ENCODE measurements around the gene ZNF672.
"Not testable (repeated sequence)": the region's sequence is repeated elsewhere in the genome, so short reads cannot be mapped to it uniquely, and the experiment has no call there.

Gene ZNF672

DNA sequence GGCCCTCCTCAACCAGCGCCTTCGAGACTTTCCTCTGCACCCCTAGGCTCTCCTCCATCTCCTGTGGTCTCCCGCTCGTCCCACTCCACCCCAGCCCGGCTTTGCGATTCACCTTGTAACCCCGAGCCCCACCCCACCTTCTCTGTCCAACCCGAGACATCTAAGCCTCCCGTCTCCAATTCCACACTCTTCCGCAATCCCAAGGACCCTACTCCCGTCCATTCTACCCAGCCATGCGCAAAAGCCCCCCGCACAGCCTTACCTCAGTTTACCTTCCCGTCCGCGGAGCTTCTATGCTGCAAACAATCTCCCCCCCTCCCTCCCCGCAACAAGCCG is 12.5 kb upstream of the ZNF672 start:
- H3K4me3 ChIP-seq (IDR thresholded peaks at IDR 0.05; ENCODE audit: insufficient read depth, low read depth, low read length), result peak overlapping the region; percentile 95
- no peaks in the 10 kb centered on the region; the same call in 1 of the 2 replicates for H3K36me3 ChIP-seq (ENCODE audit: insufficient read depth)
- peak overlapping the region; percentile 85 for H2AFZ ChIP-seq (ENCODE audit: low read depth)
- H3K4me2 ChIP-seq, result peak overlapping the region; percentile 46
- no peaks in the 10 kb centered on the region for H4K20me1 ChIP-seq (ENCODE audit: insufficient read depth)
- peak overlapping the region; percentile 90 for H3K9ac ChIP-seq
- H3K4me1 ChIP-seq (ENCODE audit: low read depth, poor library complexity, severe bottlenecking), result peaks cover 34% of the 10 kb centered on the region
- H3K27ac ChIP-seq, result peak overlapping the region; percentile 94
- TF ChIP-seq, protein P1, sequence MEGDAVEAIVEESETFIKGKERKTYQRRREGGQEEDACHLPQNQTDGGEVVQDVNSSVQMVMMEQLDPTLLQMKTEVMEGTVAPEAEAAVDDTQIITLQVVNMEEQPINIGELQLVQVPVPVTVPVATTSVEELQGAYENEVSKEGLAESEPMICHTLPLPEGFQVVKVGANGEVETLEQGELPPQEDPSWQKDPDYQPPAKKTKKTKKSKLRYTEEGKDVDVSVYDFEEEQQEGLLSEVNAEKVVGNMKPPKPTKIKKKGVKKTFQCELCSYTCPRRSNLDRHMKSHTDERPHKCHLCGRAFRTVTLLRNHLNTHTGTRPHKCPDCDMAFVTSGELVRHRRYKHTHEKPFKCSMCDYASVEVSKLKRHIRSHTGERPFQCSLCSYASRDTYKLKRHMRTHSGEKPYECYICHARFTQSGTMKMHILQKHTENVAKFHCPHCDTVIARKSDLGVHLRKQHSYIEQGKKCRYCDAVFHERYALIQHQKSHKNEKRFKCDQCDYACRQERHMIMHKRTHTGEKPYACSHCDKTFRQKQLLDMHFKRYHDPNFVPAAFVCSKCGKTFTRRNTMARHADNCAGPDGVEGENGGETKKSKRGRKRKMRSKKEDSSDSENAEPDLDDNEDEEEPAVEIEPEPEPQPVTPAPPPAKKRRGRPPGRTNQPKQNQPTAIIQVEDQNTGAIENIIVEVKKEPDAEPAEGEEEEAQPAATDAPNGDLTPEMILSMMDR (conservative IDR thresholded peaks at IDR 0.05; ENCODE audit: low read depth, low read length), result no peak
- no peaks in the 10 kb centered on the region for H3K27me3 ChIP-seq (ENCODE audit: insufficient read depth, low read depth)
- H3K79me2 ChIP-seq (ENCODE audit: insufficient read depth, low read depth), result peaks cover 19% of the 10 kb centered on the region

DNA sequence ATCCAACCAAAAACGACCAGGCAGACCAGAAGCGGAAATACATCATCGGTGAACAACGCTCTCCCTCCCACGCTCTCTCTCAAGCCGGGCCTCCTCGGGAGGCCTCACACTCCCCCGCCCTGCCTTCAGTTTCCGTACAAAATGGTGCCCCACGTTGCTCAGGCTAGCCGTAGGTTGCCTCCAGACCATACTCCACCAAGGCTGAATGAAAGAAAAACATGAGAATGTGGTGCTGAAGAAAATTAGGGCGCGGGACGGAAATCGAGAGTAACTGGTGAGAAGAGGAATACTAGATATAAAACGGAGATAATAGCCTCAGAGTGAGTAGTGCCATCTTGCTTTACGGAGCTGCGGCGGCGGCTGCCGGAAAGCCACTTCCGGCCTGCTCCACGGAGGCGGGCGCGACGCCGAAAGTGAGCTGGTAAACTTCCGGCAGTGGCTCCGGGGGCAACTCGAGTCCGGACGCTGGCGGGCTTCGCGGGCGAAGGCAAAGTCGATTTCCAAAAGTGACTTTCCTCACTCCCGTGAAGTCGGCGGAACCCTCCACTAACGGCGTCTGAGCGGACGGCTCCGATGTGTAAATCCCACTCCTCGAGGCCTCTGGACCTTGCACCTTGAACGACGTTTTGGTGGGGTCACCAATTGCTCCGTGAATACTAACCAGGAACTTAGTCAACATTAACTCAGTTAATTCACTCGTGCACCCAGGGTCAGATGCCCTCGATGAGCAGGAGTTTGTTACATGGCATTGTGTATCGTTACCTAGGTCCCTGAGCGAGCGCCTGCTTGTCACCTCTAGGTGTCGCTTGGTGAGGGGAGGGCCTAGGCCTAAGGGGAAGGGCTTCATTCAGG is 11.9 kb upstream of the ZNF672 start, which contains the start of gene SH3BP5L:
Gene SH3BP5L, minus strand, starts transcription at position 7 of the 852 bp plus-strand sequence. CDS start 980 bp downstream, outside the sequence.
- Histone ChIP-seq H3K4me1 (ENCODE audit: low read depth, poor library complexity, severe bottlenecking) (peaks cover 34% of the 10 kb centered on the region), H3K36me3 (ENCODE audit: insufficient read depth) (no peaks in the 10 kb centered on the region; the same call in 1 of the 2 replicates), H2AFZ (ENCODE audit: low read depth) (peak within 1 kb of the TSS; percentile 85), H3K9ac (peak within 1 kb of the TSS; percentile 90), H3K4me2 (peak within 1 kb of the TSS; percentile 46), H4K20me1 (ENCODE audit: insufficient read depth) (no peaks in the 10 kb centered on the region), H3K79me2 (ENCODE audit: insufficient read depth, low read depth) (peaks cover 19% of the 10 kb centered on the region), H3K27ac (peak within 1 kb of the TSS; percentile 94), H3K4me3 (IDR thresholded peaks at IDR 0.05; ENCODE audit: insufficient read depth, low read depth, low read length) (peak within 1 kb of the TSS; percentile 95), H3K27me3 (ENCODE audit: insufficient read depth, low read depth) (no peaks in the 10 kb centered on the region)
- TF ChIP-seq, protein P1 (conservative IDR thresholded peaks at IDR 0.05; ENCODE audit: low read depth, low read length), result peak; percentile 95

DNA sequence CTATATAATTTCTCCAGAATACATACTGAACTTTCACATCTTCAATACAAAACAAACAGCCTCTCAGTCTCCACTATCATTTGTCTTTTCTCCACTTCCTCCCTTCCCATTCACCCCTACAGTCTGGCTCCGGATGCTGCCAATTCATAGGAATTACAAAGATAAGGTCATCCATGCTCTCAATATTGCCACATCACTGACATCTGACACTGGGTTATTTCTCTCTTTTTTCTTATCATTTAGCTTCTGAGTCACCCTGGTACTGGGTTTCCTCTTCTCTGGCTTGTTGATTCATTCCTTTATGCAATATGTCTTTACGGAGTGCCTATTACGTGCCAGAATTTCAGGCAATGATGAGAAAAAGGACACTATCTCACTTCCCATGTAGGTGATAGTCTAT is 9.2 kb upstream of the ZNF672 start:
- Histone ChIP-seq H3K4me2 (no peak overlapping the region), H3K27me3 (ENCODE audit: insufficient read depth, low read depth) (no peaks in the 10 kb centered on the region), H4K20me1 (ENCODE audit: insufficient read depth) (no peaks in the 10 kb centered on the region), H3K36me3 (ENCODE audit: insufficient read depth) (no peaks in the 10 kb centered on the region), H3K79me2 (ENCODE audit: insufficient read depth, low read depth) (peaks cover 17% of the 10 kb centered on the region), H3K9ac (no peak overlapping the region), H3K27ac (no peak overlapping the region), H2AFZ (ENCODE audit: low read depth) (no peak overlapping the region), H3K4me3 (IDR thresholded peaks at IDR 0.05; ENCODE audit: insufficient read depth, low read depth, low read length) (no peak overlapping the region), H3K4me1 (ENCODE audit: low read depth, poor library complexity, severe bottlenecking) (peaks cover 22% of the 10 kb centered on the region)
- TF ChIP-seq, protein P1 (conservative IDR thresholded peaks at IDR 0.05; ENCODE audit: low read depth, low read length), result no peak

DNA sequence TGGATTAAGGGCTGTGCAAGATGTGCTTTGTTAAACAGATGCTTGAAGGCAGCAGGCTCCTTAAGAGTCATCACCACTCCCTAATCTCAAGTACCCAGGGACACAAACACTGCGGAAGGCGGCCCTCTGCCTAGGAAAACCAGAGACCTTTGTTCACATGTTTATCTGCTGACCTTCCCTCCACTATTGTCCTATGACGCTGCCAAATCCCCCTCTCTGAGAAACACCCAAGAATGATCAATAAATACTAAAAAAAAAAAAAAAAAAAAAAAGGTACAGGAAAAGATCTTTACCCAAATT is 7.4 kb upstream of the ZNF672 start:
- H3K79me2 ChIP-seq (ENCODE audit: insufficient read depth, low read depth); H2AFZ ChIP-seq (ENCODE audit: low read depth); H3K27me3 ChIP-seq (ENCODE audit: insufficient read depth, low read depth); H3K4me1 ChIP-seq (ENCODE audit: low read depth, poor library complexity, severe bottlenecking); H3K4me3 ChIP-seq (IDR thresholded peaks at IDR 0.05; ENCODE audit: insufficient read depth, low read depth, low read length); H3K27ac ChIP-seq; H3K9ac ChIP-seq; H3K4me2 ChIP-seq; H4K20me1 ChIP-seq (ENCODE audit: insufficient read depth); H3K36me3 ChIP-seq (ENCODE audit: insufficient read depth): not testable (repeated sequence)

DNA sequence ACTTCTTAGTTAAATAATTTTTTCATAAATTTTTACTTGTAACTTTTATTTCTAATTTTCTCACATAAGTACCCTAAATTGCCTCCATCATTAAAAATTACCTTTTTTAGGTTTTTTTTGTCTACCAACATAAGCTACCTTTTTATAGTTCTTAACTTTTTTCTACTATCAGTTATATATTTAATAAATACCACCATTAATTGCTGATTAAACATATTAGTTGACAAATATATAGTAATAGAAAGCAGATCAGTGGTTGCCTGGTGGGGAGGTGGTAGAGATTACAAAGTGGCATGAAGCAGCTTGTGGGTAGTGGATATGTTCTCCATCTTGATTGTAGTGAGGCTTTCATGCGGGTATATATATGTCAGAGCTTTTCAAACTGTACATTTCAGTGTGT is 6.2 kb upstream of the ZNF672 start:
- Histone ChIP-seq H3K4me3 (IDR thresholded peaks at IDR 0.05; ENCODE audit: insufficient read depth, low read depth, low read length) (no peak overlapping the region), H2AFZ (ENCODE audit: low read depth) (no peak overlapping the region), H3K79me2 (ENCODE audit: insufficient read depth, low read depth) (no peaks in the 10 kb centered on the region), H3K36me3 (ENCODE audit: insufficient read depth) (no peaks in the 10 kb centered on the region), H3K27ac (no peak overlapping the region), H3K27me3 (ENCODE audit: insufficient read depth, low read depth) (no peaks in the 10 kb centered on the region), H3K9ac (no peak overlapping the region), H4K20me1 (ENCODE audit: insufficient read depth) (no peaks in the 10 kb centered on the region), H3K4me1 (ENCODE audit: low read depth, poor library complexity, severe bottlenecking) (peaks cover 9% of the 10 kb centered on the region), H3K4me2 (no peak overlapping the region)
- TF ChIP-seq, protein P1 (conservative IDR thresholded peaks at IDR 0.05; ENCODE audit: low read depth, low read length), result no peak
